Stimulated activated CD8-positive, alpha-beta memory T cell treated with anti-CD3 and anti-CD28 coated beads, Interleukin-7, amount 100 ng/mL, for 1 hour (primary cell): ENCODE results near the gene CD226.
"Not testable (repeated sequence)": the region's sequence is repeated elsewhere in the genome, so short reads cannot be mapped to it uniquely, and the experiment has no call there.

ENCODE experiments used
- DNase-seq, 2 donors: peaks; one replicate each; pipeline ENCODE4 v3.0.0-alpha.2; 2020; ENCODE audit warnings: low read depth in 2 of 2

Gene CD226

GRCh38 chr18:69872661-69873060, 75.0 kb downstream of the CD226 start:
- DNase-seq, result no peak

DNA sequence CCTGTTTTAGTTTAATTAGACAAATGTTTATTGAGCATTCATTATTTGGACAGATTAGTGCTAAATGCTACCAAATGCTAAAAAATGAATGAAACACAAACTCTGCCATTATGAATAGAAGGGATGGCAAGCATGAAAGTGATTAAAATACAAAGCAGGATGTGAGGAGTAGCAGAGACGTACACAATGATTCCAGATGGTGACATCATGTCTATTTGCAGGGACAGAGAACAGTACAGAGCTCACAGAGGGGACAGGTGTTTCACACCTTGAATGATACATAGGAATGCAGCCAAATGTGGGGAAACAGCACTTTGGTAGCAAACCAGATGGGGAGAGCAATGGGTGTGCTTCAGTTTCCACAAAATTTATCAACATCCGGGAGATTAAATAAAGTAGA, 76.3 kb downstream of the CD226 start:
- no peak for DNase-seq

DNA sequence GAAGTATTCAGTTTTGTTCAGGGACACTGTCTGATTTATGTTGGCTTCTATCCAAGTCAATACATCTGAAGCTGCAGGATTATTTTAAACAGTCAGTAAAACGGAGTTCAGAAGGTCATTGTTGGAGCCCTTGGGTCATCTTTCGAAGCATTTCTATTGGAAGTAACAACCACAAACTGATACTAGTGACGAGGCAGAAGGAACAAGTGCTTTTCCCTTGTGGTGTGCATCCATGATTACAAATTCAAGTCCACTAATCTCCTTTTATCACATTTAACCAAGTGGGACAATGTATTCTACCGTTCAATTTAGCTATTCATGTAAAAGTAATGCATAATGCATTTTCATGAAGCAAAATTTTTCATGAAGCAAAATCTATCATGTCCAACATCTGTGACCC, 76.9 kb downstream of the CD226 start:
- DNase-seq, result no peak

DNA sequence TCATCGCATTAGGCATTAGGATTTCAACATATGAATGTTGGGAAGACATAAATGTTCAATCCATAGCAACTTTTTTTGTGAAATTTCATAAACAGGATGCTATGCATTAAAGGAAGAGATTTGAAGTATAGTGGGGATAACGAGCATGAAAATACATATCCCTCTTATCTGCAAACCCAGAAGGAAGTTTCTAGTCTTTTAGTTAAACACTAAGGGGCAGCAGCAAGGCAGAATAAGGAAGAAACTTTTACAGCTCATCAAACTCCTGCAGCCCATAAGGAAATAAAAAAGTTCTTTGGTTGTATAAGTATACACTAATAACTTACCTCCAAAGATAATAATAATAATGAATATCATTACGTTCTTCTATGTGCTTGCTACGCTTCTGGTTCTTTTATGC, 81.5 kb downstream of the CD226 start:
- no peak for DNase-seq

- DNase-seq, result no peak
Observed at GRCh38 chr18:69865776-69866175, 81.9 kb downstream of the CD226 start.

DNA sequence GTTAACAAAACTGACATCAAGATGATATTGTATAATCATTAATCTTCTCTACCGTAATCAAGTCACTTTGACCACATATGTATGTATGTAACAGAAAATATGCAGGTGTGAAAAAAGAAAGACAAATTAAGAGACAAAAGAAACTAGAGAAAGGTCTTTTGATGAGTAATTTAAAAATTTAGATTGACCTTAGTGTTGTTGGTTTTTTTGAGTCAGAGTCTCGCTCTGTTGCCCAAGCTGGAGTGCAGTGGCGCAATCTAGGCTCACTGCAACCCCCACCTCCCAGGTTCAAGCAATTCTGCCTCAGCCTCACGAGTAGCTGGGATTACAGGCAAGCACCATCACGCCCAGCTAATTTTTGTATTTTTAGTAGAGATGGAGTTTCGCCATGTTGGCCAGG, 82.9 kb downstream of the CD226 start:
- DNase-seq, result not testable (repeated sequence)

- no peak for DNase-seq
Observed at GRCh38 chr18:69858897-69859296, 88.8 kb downstream of the CD226 start.

DNA sequence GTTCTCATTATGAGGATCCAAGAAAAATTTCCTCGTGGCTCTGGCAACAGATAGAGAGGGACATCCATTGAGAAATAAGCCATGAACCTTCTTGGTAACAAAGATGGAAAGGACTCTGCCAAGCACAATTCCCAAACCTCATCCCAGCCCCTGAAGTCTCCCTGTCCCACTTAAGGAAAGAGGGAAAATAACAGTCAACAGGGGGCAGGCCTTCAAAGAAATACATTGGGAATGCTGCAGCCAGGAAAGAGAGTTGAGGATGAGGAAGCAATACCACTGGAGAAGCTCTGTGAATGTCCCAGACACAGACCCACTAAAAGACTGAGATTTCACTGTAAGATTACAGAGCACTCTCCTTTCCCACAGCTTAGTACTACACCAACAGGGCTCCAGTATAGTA, 93.2 kb downstream of the CD226 start:
- DNase-seq, result no peak

- no peak for DNase-seq
Observed at GRCh38 chr18:69853051-69853450, 94.6 kb downstream of the CD226 start.

DNA sequence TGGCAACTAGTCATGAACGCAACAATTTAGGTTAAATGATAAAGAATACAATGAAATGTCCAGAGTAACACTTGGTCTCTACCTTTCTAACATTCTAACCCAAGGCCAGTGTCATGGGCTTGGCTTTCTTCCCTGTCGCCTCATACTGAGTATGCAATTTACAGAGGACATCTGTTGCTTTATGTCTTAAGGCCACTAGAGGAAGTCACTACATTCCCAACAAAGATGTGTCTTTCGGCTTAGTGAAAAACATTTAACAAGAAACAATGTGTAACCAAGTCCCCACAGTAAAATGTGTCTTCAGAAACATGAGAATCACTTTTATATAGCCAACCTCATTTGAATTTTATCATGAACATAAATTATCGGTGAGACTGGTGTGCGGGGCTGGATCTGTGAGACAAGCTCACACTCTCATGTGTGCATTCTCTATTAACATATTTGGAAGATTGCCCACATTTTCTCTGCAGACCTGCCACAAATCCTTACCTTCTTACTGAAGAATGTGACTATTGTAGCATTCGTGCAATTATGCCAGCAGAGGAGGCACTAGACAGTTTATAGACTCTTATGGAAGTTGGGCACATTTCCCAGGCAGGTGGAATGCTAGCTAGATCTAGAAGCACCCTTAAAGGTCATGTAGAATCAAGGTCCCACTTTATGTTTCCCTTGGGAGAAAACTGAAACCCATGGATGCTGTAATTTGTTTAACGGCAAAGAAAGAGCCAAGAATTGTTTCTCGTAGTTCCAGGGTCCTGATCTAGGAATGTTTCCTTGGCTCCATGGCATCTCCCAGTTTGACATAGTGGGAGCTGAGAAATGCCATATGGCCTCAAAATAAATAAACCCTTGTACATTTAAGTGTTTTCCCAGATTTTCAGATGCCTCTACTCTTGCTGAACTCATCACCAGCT, 101.8 kb downstream of the CD226 start:
- DNase-seq, result no peak

GRCh38 chr18:69844656-69845055, 103.0 kb downstream of the CD226 start:
- DNase-seq, result no peak

DNA sequence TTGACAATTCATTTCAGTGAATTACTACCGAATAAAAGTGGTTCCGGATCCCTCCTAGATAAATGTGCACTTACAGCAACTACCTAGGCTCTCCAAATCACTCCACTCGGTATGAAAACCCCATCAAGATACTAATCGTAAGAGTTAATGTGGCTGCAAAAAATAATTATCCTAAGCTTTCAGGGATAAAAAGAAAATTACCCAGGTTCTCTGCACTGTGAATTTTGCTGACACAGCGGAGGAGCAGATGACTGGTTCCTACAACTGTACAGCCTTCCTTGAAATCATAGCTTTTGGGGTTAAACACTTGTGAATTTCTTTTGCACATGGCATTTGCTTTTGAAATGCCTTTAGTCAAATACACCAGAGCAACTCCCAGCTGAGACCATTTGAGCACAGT, 104.7 kb downstream of the CD226 start:
- no peak for DNase-seq

DNA sequence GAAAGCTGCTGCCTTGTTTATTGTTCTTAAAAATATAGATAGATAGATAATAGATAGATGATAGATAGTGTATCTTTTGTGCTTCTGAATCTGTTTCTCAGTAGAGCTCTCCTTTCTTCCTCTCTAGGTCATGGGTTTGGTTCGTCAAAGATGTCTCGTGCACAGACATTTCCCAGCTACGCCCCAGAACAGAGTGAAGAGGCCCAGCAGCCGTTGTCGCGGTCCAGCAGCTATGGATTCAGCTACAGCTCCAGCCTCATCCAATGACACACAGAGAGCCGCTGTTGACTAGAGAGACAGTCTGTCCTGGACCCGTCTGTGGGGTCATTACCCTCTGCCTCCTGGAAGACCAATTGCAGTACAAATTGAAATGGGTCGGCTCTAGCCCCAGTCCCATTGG, 106.6 kb downstream of the CD226 start:
- DNase-seq, result no peak

DNA sequence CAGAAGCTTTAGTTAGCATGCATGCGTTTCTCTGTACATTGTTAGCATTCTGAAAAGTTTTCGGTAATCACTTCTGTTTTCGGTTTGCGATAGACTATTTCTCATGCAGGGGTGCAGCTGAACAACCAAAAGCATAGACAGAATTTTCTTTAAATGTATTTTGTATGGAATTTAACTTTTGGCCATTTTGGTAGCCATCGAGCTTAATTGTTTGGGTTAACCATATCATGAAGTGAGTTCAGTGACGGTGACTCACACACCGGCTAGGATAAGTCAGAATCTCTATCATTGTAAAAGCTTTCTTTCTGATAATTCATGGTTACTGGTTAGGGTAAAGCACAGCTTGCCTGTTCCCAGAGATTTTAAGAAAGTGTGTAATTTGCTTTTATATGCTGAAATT, 107.2 kb downstream of the CD226 start:
- DNase-seq, result no peak

DNA sequence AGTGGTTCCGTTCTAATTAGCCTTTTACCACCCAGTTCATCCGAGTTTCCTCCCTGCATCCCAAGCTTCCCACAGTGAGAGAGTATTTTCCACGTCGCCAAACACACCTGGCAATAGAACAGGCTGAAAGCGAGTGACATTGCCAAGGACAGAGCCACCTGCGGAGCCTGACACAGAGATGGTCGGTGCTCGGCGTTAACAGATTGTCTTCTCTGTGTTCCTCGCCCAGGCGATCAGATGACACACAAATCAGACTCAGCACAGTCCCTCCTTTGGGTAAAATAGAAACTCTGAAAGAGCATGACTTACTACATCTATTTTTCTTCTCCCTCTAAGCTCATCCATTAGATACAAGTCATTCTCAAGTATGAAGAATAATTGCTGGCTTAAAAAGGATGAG, 107.7 kb downstream of the CD226 start:
- DNase-seq, result no peak

- DNase-seq, result no peak
Observed at GRCh38 chr18:69839497-69839896, 108.2 kb downstream of the CD226 start.

GRCh38 chr18:69838620-69839411, 108.9 kb downstream of the CD226 start:
- DNase-seq, result no peak

DNA sequence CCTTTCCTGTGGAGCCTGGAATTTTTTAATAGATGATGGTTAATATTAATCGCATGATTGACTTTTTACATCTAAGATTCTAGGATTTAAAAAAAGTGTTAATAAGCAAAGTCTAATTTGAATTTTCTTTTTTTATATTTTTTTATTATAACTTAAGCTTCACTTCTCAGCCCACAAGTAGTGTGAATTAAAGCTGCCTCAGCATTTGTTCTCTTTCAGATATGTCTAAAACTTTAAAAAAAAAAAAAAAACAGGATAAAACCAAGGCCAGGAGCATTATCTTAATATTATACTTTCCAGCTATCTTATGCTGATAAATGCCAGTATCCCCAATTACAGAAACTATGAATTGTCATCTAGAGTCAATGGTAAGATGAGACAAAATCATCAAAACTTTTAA, 109.7 kb downstream of the CD226 start:
- DNase-seq, result no peak

- not testable (repeated sequence) for DNase-seq
Observed at GRCh38 chr18:69834980-69835379, 112.7 kb downstream of the CD226 start.

DNA sequence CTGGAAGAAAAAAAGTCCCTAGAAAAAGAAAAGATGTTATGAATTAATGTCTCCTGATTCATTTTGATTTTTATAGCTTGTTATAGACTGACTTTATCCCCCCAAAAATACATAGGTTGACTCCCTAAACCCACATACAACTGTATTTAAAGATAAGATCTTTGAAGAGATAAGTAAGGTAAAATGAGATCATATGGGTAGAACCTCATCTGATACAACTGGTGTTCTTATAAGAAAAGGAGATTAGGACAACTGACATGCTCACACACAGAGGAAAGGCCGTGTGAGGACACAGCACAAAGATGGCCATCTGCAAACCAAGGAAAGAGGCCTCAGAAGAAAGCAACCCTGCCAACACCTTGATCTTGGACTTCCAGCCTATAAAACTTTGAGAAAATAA, 117.5 kb downstream of the CD226 start:
- DNase-seq, result no peak

GRCh38 chr18:69820538-69820937, 127.1 kb downstream of the CD226 start:
- no peak for DNase-seq

DNA sequence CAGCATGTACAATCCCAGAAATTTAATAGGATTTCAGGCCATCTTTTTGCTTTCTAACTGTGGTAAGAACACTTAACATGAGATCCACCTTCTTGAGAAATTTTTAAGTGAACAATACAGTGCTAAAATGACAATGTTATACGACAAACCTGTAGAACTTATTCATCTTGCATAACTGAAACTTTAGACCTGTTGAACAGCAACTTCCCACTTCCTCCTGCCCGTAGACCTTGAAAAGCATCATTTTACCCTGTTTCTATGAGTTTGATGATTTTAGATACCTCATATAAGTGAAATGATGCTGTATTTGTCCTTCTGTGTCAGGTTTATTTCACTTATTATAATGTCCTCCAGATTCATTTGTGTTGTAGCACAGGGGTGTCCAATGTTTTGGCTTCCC, 128.2 kb downstream of the CD226 start:
- DNase-seq, result no peak

- DNase-seq, result no peak
Observed at GRCh38 chr18:69817335-69817940, 130.2 kb downstream of the CD226 start.
